LNCaP clone FGC (cell line): Measurements from ENCODE around the gene FLT3.

Experiments used
- DNase-seq: peaks from one replicate; pipeline ENCODE4 v3.0.0-alpha.2; 2011; ENCODE audit warnings: low read depth
- H3K4me3 ChIP-seq: 2 replicates; pipeline ENCODE4 v1.5.1; 2011; ENCODE audit warnings: mild to moderate bottlenecking, low read depth, low read length, control low read depth
- TF ChIP-seq, protein P1 (sequence below): IDR thresholded peaks from 2 replicates; pipeline ENCODE4 v1.5.1; 2012; ENCODE audit warnings: mild to moderate bottlenecking; ENCODE audit not compliant: control insufficient read depth, insufficient read depth; ENCODE audit errors: extremely low read depth

Gene FLT3

DNA sequence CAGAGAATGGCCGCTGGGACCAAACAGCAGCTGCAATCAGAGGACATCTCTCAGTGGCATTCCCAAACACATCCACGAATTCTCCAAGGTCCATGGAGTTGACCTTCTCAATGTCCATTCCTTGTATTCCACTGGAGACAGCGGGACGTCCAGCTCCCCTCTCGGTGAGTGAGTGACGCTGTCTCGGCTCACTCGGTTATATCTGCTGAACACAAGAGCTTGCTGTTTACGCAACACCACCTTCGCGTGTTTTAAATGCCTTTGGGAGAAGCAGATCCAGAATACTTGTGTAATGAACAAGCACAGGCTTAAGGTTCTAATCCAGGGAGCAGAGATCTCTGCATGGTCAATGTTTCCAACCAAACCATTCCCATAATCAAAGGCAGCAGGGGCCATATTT lies 111.9 kb downstream of the FLT3 start, which contains the start of gene URAD:
Gene URAD, minus strand, starts transcription at position 174 of the 400 bp plus-strand sequence. Its CDS starts 56 bp downstream, at position 118.
- no peak for DNase-seq
- TF ChIP-seq, protein P1, sequence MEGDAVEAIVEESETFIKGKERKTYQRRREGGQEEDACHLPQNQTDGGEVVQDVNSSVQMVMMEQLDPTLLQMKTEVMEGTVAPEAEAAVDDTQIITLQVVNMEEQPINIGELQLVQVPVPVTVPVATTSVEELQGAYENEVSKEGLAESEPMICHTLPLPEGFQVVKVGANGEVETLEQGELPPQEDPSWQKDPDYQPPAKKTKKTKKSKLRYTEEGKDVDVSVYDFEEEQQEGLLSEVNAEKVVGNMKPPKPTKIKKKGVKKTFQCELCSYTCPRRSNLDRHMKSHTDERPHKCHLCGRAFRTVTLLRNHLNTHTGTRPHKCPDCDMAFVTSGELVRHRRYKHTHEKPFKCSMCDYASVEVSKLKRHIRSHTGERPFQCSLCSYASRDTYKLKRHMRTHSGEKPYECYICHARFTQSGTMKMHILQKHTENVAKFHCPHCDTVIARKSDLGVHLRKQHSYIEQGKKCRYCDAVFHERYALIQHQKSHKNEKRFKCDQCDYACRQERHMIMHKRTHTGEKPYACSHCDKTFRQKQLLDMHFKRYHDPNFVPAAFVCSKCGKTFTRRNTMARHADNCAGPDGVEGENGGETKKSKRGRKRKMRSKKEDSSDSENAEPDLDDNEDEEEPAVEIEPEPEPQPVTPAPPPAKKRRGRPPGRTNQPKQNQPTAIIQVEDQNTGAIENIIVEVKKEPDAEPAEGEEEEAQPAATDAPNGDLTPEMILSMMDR = no peak
- H3K4me3 ChIP-seq = no peak within 1 kb of the TSS

DNA sequence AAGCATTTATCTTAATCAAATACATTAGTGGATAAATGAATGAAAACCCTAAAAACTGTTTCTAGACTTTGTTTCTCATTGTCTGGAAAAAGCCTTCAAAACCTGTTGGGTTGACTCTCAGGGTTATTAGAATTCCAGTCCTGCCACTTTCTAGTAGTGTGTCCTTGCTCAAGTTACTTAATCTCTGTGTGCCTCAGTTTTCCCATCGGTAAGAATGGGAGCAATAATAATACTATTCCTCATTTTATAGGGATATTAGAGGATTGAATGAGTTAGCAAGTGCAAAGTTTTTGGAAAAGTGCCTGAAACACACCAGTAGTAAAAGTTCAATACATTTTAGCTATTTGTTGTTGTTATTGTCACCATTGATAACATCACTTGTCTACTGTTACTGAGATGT lies 114.8 kb downstream of the FLT3 start:
- H3K4me3 ChIP-seq = no peak overlapping the region
- TF ChIP-seq, protein P1 = no peak
- DNase-seq = no peak

DNA sequence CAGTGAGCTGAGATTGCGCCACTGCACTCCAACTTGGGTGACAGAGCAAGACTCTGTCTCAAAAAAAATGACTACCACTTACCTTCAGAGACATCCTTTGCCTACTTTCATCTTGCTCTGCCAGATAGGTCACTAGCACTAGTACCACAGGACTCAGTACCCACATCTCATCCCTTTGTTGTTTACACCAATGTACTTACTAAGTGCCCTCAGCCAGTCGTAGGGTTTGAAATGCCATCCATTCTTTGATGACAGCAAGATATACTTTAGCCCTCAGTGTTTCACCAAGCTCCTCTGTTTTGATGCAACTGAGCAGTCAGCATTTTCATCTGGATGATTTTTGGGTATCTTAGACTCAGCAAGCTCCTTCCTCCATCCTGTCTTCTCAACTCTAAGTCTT lies 118.0 kb downstream of the FLT3 start:
- H3K4me3 ChIP-seq = no peak overlapping the region
- TF ChIP-seq, protein P1 = no peak
- no peak for DNase-seq

DNA sequence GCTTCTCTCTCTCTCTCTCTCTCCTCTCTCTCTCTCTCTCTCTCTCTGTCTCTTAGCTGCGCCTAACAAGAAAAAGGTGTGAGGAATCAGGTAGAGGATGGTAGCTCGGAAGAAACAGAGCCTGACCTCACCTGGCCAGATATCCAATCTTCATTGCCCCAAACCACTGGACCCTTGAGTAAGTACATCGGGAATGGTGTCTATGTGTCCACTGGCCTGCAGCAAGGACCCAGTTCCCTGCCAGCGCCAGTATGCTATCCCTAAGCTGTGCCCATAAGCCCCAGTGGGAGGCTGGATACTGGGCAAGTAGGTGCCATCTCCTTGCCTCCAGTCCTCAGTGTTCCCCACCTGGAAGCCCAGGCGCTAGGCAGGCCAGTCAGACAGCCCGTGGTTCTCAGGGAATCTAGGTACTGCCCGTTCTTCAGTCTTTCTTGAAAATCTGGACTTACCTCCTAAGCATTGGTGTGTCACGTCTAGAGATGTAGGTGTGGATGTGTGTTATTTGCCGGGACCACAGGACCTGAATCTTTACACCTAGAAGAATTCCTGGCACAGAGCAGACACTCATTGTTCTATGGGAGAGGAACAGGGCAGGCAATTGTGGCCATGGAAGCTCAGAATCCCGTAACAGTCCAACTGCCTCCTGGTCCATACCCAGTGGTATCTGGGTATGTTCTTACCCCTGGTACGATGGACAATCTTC lies 119.2 kb downstream of the FLT3 start:
- H3K4me3 ChIP-seq = no peak overlapping the region
- TF ChIP-seq, protein P1 = no peak
- DNase-seq = no peak

DNA sequence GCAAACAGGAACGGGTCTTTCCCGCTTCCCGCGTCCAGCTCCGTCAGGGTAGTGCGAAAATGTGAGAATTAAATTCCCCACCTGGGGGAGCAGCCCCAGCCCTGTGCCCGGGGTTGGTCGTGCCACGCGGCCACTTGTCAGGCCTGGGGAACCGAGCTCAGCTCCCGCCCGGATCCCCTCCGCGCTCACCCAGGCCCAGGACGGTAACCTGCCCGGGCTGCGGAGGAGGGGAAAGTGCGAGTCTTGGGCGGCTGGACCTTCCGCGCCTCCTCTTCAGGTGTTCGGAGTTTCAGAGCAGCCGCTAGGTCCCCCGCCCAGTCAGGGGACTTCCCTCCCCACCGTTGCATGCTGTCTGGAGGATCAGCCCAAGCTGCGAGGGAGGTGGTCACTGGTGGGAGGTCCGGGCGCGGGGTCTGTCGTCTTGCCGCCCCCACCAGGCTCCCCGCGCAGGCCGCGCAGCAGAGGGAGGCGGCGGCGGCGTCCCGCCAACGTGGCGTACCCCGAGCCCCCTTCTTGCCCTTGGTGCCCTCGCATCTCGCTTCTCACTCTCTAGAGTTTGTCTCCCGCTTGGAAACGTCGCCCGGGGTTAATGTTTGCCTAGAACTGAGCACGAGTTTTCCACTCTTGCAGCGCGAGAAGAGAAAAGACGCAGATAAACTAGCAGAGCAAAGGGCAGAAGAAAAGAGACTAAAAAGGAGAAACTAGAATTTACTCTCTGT lies 119.9 kb downstream of the FLT3 start:
- TF ChIP-seq, protein P1 = no peak
- no peak for DNase-seq
- no peak overlapping the region for H3K4me3 ChIP-seq

DNA sequence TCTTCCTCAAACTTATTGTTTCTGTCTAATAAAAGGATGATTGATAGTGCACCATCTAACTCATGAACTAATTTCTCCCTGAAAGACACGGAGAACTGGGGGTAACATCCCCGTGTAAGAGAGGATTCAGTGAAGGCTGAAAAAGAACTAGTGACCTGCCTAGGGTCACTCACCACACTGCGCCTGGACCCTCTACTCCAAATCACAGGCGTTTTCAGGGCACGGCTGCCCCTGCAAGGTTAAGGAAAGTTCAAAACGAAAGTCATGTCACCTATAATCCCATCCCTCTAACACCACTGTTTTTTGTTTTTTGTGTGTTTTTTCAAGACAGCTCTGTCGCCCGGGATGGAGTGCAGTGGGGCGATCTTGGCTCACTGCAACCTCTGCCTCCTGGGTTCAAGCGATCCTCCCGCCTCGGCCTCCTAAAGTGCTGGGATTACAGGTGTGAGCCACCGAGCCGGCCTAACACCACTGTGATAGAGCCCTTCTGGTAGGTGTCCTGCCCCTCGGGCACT lies 120.6 kb downstream of the FLT3 start:
- TF ChIP-seq, protein P1 = no peak
- H3K4me3 ChIP-seq = no peak overlapping the region
- DNase-seq = no peak
